DOHH2 (cell line): Measurements from ENCODE around the gene FASTK.

Experiments used
- H3F3A ChIP-seq: fragments of 200-600 bp; sonication (generic), shearing (Covaris generic); 2 replicates; pipeline ENCODE4 v1.6.0; 2016; ENCODE audit warnings: antibody characterized with exemption, mild to moderate bottlenecking; ENCODE audit not compliant: control insufficient read depth, insufficient read depth
- H3K27ac ChIP-seq: fragments of 200-600 bp; sonication (generic); 2 replicates; pipeline ENCODE4 v1.5.1; 2014; ENCODE audit warnings: low read depth, mild to moderate bottlenecking, low read length, moderate library complexity
- H3K27me3 ChIP-seq: fragments of 200-600 bp; sonication (generic); 2 replicates; pipeline ENCODE4 v1.6.1; 2014; ENCODE audit warnings: mild to moderate bottlenecking, low read length, mixed read lengths; ENCODE audit not compliant: control insufficient read depth
- H3K36me3 ChIP-seq: fragments of 200-600 bp; sonication (generic); 2 replicates; pipeline ENCODE4 v1.6.1; 2014; ENCODE audit warnings: mild to moderate bottlenecking, low read length, moderate library complexity, mixed read lengths; ENCODE audit not compliant: control insufficient read depth
- H3K4me1 ChIP-seq: fragments of 200-600 bp; sonication (generic); 2 replicates; pipeline ENCODE4 v1.6.1; 2014; ENCODE audit warnings: mild to moderate bottlenecking, low read length, mixed read lengths; ENCODE audit not compliant: control insufficient read depth
- H3K4me2 ChIP-seq: fragments of 200-600 bp; sonication (generic); 2 replicates; pipeline ENCODE4 v1.6.0; 2014; ENCODE audit warnings: mild to moderate bottlenecking, low read length, moderate library complexity
- H3K4me3 ChIP-seq: fragments of 200-600 bp; sonication (generic); 2 replicates; pipeline ENCODE4 v1.5.1; 2014; ENCODE audit warnings: mild to moderate bottlenecking, low read length, mixed read lengths
- H3K79me2 ChIP-seq: fragments of 200-600 bp; sonication (generic); 2 replicates; pipeline ENCODE4 v1.6.1; 2014; ENCODE audit warnings: mild to moderate bottlenecking, low read length, mixed read lengths; ENCODE audit not compliant: control insufficient read depth
- H3K9me2 ChIP-seq: fragments of 200-600 bp; sonication (generic); replicated peaks from 2 replicates; pipeline ENCODE4 v1.6.1; 2014; ENCODE audit warnings: mild to moderate bottlenecking, low read length, mixed read lengths; ENCODE audit not compliant: control insufficient read depth
- H3K9me3 ChIP-seq: fragments of 200-600 bp; sonication (generic); 2 replicates; pipeline ENCODE4 v1.6.1; 2014; ENCODE audit warnings: antibody characterized with exemption, low read length, mixed read lengths; ENCODE audit not compliant: control insufficient read depth, insufficient read depth
- H4K20me1 ChIP-seq: fragments of 200-600 bp; sonication (generic); 2 replicates; pipeline ENCODE4 v1.6.0; 2014; ENCODE audit warnings: low read depth, mild to moderate bottlenecking, antibody characterized with exemption, low read length, moderate library complexity; ENCODE audit not compliant: control insufficient read depth, insufficient read depth
- CTCF ChIP-seq: fragments of 200-600 bp; sonication (generic); IDR thresholded peaks from one replicate; pipeline ENCODE4 v1.5.1; 2014; ENCODE audit warnings: antibody characterized with exemption, mild to moderate bottlenecking, low read depth, low read length; ENCODE audit not compliant: poor library complexity, severe bottlenecking
- EZH2phosphoT487 ChIP-seq: fragments of 200-600 bp; sonication (generic); IDR thresholded peaks from 2 replicates; pipeline ENCODE4 v1.6.1; 2017; ENCODE audit warnings: borderline replicate concordance, mild to moderate bottlenecking, antibody characterized with exemption, low read length, moderate library complexity, mixed read lengths

The FASTK gene

GRCh38 chr7:151104411-151105235 is 24.0 kb upstream of the FASTK start:
- Histone ChIP-seq H3K27ac (no peak overlapping the region), H3K9me2 (no peaks in the 10 kb centered on the region), H3K4me2 (no peak overlapping the region), H3K9me3 (no peaks in the 10 kb centered on the region), H3K4me1 (no peaks in the 10 kb centered on the region), H3K4me3 (no peak overlapping the region), H4K20me1 (0 out of 2 replicates have a peak, but pooled peaks cover 6% of the 10 kb centered on the region), H3F3A (no peaks in the 10 kb centered on the region), H3K27me3 (peaks cover 22% of the 10 kb centered on the region), H3K36me3 (no peaks in the 10 kb centered on the region), H3K79me2 (no peaks in the 10 kb centered on the region)
- TF ChIP-seq CTCF (no peak), EZH2phosphoT487 (no peak)

GRCh38 chr7:151103973-151104372 is 23.4 kb upstream of the FASTK start:
- H3K4me3 ChIP-seq = no peak overlapping the region
- no peaks in the 10 kb centered on the region for H3K79me2 ChIP-seq
- no peak overlapping the region for H3K27ac ChIP-seq
- no peaks in the 10 kb centered on the region for H3K4me1 ChIP-seq
- H3F3A ChIP-seq = no peaks in the 10 kb centered on the region
- no peak for TF ChIP-seq EZH2phosphoT487
- TF ChIP-seq CTCF = no peak
- H4K20me1 ChIP-seq = 0 out of 2 replicates have a peak, but pooled peaks cover 6% of the 10 kb centered on the region
- H3K4me2 ChIP-seq = no peak overlapping the region
- H3K9me3 ChIP-seq = no peaks in the 10 kb centered on the region
- peaks cover 22% of the 10 kb centered on the region for H3K27me3 ChIP-seq
- no peaks in the 10 kb centered on the region for H3K36me3 ChIP-seq
- H3K9me2 ChIP-seq = no peaks in the 10 kb centered on the region

- H3F3A ChIP-seq = no peaks in the 10 kb centered on the region
- no peaks in the 10 kb centered on the region for H3K9me3 ChIP-seq
- no peaks in the 10 kb centered on the region for H3K4me1 ChIP-seq
- H3K36me3 ChIP-seq = no peaks in the 10 kb centered on the region
- no peak overlapping the region for H3K4me3 ChIP-seq
- H3K27ac ChIP-seq = no peak overlapping the region
- no peaks in the 10 kb centered on the region for H3K79me2 ChIP-seq
- TF ChIP-seq EZH2phosphoT487 (no peak), CTCF (no peak)
- H4K20me1 ChIP-seq = 0 out of 2 replicates have a peak, but pooled peaks cover 6% of the 10 kb centered on the region
- no peak overlapping the region for H3K4me2 ChIP-seq
- H3K9me2 ChIP-seq = no peaks in the 10 kb centered on the region
- peaks cover 22% of the 10 kb centered on the region for H3K27me3 ChIP-seq
These were observed 22.4 kb upstream of the FASTK start for GRCh38 chr7:151102991-151103390.
